Fibroblast of skin of abdomen (primary cell): ENCODE results near the gene PTRH1.
A peak's percentile ranks its signal among the peaks of the same experiment; 100 is the strongest.

ENCODE experiments used
- DNase-seq: peaks from one replicate; pipeline ENCODE4 v3.0.0-alpha.2; 2013

Gene PTRH1

DNA sequence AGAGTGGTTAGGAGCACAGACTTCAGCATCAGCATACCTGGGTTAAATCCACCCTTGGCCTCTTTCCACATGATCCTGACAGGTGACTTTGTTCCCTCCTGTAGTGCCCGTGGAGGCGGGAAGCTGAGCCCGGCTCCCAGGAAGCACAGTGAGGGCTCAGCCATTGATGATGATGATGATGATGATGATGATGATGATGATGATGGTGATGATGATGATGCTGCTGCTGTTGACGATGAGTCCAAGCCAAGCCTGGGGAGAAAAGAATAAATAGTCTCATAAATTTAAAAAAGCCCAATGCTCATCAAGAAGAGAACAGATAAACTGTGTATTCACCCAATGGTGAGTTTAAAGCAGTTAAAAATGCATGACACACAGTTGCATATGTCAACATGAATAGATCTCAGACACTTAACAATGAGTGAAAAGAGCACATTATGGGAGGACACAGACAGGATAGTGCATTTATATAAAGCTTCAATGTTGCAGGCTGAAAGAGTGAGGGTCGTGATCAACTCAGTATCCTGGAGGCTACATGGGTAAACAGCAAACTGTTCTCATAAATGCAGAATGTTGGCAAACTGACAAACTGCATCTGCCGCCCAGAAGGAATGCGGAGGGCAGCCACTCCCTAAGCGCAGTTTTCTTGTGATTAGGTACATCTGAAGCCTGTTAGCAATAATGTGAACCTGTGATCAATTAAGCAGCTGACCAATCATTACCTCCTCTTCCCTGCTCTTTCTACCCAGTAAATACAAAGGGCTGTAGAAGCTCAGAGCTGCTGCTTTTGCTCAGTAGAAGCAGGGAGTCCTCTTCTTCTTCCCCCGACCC, 20.4 kb downstream of the PTRH1 start:
- peak; percentile 70 for DNase-seq

DNA sequence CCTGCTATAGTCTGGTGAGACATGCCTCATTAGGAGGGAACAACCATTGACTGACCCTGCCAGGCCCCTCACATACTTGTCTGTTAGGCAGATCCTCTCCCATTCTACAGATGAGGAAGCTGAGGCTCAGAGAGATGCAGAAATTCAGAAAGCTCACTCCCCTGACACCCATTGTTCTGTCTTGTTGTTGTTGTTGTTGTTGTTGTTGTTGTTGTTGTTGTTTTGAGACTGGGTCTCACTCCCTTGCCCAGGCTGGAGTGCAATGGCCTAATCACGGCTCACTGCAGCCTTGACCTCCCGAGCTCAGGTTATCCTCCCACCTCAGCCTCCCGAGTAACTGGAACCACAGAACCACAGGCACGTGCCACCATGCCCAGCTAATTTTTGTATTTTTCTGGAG, 21.8 kb downstream of the PTRH1 start:
- no peak for DNase-seq

DNA sequence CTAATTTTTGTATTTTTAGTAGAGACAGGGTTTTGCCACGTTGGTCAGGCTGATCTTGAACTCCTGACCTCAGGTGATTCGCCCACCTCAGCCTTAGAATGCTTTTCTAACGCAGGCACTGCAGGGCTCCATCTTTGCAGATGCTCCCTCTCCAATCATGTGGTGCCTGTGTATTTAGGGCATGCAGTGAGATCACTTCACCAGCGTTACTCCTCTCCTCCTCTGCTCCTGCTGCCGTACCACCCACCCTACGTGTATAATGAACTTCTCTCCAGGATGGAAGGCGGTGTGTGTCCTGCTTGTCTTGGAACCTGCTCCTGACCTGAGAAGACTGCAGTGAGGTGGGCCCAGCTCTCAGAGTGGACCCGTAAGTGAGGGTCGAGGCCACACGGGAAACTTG, 22.3 kb downstream of the PTRH1 start:
- DNase-seq, result no peak

DNA sequence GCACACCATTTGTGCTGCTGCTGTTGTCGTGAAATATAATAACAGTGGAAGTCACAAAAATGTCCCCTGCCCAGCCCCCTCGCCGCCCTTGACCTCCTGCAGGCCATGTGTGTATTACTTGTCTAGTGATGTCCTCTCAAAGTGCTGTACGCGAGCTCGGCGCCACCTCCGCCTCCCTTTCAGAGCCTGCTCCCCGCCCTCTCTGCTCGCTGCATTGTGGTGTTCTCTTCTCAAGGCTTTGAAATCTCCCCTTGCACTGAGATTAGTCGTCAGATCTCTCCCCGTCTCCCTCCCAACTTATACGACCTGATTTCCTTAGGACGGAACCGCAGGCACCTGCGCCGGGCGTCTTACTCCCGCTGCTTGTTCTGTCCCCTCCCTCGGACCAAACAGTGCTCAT, 23.4 kb downstream of the PTRH1 start:
- no peak for DNase-seq

DNA sequence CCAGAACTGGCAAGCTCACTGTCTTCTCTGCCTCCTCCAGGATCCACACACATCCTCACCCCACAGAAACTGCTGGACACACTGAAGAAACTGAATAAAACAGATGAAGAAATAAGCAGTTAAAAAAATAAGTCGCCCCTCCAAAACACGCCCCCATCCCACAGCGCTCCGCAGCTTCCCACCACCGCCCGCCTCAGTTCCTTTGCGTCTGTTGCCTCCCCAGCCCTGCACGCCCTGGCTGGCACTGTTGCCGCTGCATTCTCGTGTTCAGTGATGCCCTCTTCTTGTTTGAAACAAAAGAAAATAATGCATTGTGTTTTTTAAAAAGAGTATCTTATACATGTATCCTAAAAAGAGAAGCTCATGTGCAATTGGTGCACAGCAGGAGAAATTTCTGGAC, 24.7 kb downstream of the PTRH1 start:
- DNase-seq, result no peak

DNA sequence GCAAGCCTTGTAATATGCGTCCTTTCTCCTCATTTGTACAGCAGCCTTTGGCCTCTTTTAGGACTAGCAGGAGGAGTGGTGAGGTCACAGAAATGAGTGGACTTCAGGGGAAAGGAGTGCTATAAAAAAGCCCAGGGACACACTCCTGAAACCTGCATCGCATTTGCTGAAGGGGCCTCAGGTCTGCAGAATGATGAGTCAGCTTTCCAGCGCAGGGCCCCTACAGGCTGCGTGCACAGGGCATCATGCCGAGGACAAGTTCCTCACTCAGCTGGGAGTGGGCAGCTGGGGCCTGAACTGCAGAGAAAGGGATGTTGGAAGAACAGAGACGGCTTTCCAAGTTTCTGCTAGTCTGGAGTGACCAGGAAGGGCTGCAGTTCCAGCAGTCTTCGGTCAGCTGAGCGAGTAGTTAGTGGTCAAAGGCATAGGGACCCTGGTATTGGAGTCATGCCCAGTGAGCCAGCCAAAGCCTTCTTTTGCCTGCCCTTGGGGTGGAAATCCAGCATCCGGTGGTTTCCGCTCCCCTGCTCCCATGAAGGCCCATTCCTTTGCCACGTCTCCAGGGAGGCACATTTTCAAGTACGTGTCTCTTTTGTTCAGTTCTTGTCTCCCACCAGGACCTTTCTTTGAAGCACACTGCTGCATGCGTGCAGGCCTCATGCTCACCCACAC, 26.0 kb downstream of the PTRH1 start:
- no peak for DNase-seq

DNA sequence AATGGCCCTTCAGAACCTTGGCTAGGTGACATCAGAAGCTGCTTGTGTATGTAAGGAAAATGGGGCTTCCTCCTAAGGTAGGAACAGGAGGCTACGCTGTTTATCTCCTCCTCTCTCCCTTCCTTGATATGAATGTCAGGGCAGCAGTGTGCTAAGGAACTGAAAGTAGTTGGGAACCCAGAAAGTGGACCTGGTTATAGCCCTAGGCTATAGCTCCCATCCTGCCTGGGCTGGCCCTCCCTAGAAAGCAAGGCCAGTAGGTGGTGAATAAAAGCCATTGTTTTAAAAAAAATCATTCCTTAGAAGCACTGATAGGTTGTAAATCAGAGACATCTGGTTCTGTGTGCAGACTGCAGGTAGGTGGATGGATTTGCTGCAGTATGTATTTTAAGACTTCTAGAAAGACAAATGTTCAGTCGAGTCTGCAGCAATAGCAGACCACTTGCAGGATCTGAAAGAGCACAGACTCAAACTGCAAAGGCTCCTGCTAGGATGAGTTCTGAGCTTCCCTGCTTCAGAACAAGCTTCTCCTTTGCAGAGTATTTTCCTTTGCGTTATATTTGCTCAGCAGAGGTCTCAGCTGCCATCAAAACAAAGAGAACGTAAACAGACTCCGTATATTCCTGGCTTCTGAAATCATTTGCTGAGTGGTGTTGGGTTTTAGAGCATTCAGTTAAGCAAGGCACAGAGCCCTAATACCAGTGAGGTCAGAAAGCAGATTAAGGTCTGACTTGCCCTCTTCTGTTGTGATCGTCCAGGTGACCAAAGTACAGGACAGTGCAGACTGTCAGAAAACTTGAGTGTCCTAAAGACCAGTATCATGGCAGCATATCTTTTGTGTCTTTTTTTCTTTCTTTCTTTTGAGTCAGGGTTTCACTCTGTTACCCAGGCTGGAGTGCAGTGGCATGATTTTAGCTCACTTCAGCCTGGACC, 28.7 kb downstream of the PTRH1 start:
- no peak for DNase-seq

DNA sequence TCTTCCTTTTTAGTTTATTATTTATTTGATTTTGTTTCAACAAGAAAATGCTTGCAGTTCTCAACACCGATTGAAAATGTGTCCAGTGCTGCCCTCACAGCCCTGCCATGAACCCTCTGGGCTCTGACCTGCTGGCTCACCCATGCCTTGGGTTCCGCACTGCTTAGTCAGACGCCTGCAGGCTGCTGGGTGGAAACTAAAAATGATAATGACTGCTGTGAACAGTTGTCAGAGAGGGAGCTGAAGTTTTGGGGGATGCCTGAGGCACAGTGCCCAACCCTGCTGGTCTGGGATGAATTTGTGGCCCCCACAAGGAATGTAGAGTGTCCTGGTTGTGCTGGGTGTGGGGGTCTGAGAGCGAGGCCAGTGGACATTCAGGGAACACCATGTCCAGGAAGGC, 30.9 kb downstream of the PTRH1 start:
- peak; percentile 41 for DNase-seq

DNA sequence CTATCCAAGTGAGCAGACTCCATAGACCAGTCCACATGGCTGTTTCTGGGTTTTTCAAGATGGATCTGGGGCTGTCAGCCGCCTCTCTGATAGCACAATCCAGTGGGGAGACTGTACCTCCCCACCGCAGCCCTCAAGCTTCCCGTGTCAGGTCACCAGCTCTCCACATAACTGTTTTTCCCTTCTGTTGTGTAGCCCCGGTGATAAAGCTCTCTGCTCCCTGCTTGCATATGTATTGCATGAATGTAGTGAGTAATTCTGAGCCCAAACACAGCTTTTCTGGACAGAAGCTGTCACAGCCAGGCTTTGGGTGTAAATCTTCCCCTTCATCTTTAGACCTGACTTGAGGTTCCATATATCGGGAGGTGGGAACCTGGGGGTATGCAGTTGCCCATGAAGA, 31.7 kb downstream of the PTRH1 start:
- peak; percentile 66 for DNase-seq

DNA sequence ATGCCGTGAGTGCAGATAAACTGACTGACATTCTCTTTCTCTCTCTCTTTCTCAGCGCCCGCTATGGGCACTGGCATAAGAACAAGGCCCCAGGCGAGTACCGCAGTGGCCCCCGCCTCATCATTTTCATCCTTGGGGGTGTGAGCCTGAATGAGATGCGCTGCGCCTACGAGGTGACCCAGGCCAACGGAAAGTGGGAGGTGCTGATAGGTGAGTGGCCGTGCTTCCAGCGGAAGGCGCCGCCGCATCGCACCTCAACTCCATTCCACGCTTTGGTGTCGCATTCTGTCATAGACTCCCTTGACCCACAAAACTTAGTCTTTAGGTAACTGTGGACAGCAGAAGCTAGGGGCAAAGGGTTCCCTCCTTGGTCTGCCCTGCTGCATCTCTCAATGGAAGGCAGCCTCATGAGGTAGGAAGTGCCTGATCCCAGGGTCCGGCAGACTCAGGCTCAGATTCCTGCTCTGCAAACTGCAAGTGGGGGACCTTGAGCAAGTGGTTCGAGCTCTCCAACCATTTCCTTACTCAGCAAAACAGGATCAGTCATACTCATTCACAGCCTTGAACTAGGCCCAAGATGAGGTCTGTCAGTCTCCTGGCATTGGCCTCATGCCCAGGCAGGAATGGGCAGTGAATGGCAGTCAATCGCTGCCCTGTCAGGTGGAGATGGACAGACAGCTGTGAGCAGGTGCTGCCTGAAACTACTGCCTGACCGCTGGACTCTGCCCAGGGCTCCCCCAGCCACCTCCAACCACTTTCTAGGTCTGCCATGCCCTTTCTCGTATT, 32.9 kb downstream of the PTRH1 start:
- DNase-seq, result no peak

DNA sequence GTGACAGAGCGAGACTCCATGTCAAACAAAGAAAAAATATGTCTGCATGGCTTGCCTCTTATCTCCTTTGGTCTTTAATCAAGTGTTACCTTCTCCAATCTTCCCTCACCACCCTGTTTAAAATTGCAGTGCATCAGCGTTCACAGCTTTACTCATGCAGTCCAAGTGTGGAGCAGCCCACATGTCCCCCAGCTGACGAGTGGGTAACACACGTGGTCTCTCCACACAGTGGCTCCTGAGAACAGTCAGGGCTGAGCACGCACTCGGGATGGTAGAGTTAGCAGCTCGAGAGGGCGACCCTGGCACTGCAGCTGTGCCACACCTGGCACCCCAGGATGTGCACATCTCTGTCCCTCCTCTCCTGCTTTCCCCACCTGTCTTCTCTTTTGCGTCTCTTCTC, 34.6 kb downstream of the PTRH1 start:
- no peak for DNase-seq

DNA sequence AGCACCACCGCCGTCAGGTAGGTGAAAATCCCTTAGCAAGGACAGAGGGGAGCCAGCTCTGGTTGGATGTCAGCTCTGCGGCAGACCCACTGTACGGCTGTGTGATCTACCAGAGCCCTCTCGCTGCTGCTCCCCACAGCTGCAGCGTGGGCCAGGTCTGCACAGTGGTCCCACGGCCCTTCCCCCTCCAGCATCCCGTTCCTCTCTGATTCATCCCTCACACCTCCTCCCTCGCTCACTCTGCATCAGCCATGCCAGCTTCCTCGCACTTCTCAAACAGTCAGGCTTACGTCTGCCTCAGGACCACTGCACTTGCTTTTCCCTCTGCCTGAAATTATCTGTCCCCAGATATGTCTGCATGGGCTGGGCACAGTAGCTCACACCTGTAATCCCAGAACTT, 35.2 kb downstream of the PTRH1 start:
- no peak for DNase-seq

DNA sequence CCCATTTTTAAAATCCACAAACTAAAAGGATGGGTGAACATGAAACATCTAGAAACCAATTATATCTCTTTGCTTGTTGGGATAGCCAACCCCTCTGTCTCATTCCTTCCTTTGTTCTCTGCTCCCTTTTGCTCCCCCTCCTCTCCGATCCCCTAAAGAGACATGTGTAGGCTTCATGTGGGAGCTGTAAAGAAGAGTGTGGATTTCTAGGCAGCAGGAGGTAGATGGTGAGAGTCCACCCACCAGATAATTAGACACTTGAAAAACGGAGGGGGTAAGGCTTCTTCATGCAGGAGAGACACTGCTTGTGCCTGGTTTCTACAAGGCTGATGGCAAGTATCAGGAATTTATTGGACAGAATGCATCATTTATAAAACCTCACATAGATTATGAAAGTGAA, 36.0 kb downstream of the PTRH1 start:
- no peak for DNase-seq

DNA sequence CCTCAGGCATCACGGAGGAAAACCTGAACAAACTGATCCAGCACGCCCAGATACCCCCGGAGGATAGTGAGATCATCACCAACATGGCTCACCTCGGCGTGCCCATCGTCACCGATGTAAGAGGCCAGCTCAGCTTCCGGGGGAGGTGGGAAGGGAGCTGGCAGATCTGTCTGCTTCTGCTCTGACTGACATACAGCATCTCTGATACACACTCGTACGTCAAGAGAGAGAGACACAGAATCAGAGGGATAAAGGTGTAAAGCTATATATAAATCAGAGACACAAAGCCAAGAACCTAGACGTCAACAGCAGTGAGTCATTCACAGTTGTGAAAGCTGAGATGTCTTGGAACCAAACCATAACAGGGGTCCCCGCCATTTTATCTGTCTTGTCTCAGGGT, 38.8 kb downstream of the PTRH1 start:
- no peak for DNase-seq

DNA sequence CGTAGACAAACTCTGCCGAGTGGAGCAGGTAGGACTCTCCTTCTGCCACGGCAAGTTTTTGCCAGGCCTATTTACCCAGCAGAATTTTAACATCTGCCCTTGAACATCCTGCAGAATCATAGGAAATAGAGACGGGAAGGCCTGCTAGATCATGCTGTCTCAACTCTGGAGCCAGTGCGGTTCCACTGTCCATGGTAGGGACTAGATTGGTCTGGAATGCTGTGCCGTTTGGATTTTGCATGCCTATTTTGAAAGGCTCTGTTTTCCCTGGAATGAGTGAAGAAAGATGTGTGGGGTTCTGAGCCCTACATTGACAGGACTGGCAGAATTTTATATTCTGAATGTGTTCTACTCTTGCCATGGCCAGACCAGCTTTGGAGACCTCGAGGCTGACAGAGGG, 42.2 kb downstream of the PTRH1 start:
- no peak for DNase-seq

DNA sequence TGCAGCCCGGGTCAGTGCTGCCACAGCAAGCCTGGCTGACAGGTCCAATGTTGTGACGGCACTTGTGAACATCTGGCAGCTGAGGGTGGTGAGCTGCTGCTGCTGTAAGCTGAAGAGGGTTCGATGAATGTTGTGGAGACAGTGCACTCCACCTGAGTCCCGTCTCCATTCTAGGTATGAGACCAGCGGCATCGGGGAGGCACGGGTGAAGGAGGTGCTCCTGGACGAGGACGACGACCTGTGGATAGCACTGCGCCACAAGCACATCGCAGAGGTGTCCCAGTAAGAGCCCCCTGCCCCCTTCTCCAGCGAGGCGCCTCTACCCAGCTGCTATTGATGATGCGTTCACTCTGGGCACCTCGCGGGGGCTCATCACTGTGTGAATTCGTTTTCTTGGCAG, 47.6 kb downstream of the PTRH1 start:
- DNase-seq, result no peak

DNA sequence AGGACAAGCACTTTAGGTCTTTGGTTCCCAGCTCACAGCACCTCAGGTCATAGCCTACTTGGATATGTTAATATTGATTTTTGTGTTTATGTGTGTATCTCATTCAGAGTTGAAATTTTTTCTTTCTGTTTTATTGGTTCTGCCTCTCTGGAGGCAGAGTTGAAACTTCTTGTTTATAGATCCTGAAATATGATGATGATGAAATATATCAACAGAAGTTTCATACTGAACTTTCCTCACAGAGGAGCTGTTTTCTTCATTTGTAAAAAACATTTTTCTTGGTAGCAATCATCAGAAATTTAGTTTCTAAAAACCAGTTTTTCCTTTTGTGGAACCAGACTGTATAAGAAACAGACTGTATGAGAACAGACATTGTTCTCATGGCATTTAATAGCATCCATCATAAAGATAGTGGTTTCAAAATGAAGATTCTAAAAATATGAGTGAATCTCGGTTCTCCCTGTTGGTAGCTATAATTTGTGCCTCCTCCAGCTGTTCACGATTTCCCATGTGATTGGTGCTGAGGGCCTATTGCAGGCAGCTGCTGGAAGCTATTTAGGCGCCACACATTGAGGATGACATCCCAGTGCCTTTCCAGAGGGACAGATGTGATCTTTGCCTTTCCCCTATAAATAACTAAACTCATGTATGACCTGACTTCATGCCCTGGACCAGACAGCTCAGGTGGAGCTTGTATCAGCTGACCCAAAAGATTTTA, 48.2 kb downstream of the PTRH1 start:
- DNase-seq, result no peak

DNA sequence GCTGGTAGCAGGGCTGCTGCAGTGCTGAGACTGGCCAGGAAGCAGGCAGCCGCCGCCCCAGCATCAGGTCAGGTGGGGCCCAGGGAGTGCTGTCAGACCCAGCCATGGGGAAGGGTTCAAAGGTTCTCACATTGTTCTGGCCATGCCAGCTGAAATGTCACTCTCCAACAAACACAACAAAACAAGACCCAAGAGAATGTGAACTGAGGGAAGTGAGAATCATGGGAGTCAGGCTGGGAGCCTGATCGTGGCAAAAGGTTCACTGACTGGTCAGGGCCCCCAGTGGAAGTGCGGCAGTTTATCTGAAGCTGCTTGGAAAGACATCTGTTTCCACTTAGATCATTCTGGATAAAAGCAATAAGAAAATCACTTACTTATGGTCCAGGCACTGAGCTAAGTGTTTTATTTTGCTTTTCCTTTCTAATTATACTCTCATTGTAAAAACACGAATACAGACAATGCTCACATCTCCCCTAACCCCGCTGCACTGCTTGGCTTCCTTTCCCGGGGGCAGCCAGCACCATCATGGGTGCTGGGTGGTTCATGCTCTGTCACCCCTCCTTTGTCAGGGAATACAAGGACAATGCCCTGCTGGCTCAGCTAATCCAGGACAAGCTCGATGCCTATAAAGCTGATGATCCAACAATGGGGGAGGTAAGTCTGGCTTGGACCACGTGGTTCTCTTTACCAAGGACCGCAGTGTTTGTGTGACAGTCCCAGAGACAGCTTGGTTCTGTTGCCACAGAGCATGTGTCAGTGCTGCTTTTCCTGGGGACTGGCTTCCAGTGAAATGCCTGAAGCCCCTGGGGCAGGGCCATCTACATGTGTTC, 50.6 kb downstream of the PTRH1 start:
- DNase-seq, result peak; percentile 58

DNA sequence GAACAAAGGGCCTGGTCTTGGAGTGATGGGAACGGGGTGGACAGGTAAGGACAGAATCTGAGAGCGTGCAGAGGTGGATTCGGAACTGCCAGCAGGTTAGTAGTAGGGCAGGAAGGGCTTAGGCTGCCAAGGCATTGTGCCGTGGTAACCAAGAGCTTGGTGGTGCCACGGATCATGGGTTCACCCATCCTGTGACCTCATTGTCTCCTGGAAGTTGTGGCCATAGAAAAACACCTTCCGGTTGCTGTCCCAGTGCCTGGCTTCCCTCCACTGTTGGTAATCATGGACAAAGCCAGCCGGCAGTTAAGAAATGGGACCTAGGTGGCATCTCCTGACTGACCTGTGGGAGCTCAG, 51.2 kb downstream of the PTRH1 start:
- DNase-seq, result no peak
